ENCODE data around the gene TRPM1.

TRPM1 gene

DNA sequence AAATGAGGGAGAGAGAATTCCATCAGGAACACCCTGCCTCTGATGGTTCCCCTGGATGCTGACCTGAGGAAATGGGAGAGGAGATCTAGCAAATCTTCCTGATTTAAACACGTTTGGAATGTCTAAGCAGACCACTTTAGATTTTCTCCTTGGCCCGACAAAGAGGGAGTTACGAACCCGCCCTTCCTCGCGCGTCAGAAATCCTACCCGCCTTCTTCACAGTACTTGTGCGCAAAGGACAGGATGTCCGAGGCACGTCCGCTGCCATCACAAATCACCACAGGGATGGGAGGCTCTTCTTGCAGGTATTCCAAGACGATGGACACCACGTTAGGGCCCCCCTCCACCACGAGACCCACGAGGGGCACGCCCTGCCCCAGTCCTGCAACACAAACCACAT is 38.6 kb downstream of the TRPM1 start:
- TF ChIP-seq POLR2A (IDR thresholded peaks at IDR 0.05; ENCODE audit: low read length), result no peak
- no peak for DNase-seq

DNA sequence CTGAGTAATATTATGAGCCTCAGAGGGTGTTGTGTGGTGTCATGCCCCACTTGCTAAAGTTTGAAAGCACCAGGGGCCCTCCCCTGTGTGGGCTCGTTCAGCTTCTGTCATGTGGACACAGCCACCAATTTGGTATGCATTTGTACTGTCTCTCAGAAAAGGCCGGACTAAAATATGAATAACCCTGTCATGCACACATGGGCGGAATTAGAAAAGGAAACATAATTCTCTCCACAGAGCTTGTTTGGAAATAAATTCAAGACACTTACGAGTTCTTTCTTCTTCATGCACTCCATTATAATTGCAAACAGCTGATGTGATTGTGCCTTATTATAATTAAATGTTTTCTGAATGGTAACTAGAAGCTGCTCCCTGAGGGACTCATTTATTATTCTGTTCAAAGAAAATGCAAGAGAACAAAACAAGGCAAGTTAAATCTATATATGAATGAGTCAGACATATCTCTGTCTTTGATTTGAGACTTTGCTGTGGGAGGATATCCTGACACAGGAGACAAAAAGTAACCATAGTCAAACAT is 39.1 kb downstream of the TRPM1 start:
- no peak for DNase-seq
- TF ChIP-seq GATA1 (IDR thresholded peaks at IDR 0.05; ENCODE audit: low read depth, low read length), result no peak
- no peak for TF ChIP-seq POLR2A (IDR thresholded peaks at IDR 0.05; ENCODE audit: low read length)

DNA sequence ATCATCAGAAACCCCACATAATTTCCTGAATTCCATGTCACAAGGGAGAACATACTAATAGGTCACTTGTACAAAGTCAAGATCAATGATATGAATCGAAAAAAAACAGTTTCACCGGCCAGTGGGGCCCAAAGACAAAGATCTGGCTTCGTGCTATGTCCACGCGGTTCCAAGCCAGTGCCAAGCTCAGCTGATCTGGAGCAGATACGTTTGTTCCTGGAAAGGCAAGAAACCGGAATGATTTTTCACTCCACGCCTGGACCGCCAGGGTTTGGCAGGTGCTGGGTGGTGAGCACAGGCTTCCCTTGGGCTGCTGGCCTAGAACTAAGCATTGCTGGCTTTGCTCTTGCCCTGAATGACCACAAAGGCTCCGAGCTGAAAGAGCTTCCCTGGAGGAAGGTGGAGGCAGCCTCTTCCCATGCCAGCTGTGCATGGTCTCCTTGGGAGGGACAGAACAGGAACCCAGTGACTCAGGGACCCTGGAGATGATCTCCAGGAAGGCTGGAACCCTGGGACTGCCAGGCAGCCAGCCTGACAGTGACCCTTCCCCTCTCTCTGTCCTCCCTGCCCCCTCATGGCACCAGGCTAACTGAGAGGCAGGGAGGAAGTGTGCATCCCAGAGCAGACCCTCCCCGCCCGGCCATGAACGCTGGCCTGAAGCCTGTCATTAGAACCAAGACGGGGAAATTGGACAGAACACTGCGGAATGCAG is 40.9 kb downstream of the TRPM1 start:
- no peak for DNase-seq
- no peak for TF ChIP-seq POLR2A (IDR thresholded peaks at IDR 0.05; ENCODE audit: low read length)
- no peak for TF ChIP-seq GATA1 (IDR thresholded peaks at IDR 0.05; ENCODE audit: low read depth, low read length)

DNA sequence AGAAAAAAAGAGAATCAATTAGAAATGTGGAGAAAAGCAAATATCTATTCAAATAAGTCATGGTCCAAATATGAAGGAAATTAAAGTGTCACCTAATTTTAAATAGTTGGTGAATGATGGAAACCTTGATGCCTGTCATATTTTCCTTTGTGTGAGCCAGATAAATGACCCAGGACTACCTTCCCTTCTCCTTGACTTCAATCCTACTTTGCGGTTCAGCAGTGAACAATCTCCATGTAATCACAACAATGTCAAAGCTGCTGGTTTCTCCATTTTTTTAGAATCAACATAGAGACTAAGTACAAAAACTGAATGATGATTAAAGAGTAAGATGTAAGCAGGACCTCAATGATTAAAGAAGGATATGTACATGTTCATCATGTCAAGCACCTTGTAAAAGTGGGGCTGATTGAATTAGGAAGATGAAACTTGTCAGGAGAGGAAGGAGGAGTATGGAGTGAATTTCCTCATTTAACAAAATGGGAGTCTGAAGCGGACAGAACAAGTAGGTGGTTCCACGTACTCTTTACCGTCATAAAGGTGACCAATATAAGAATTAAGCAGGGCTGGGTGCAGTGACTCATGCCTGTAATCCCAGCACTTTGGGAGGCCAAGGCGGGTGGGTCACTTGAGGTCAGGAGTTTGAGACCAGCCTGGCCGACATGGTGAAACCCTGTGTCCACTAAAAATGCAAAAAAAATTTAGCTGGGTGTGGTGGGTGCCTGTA is 43.1 kb downstream of the TRPM1 start:
- no peak for TF ChIP-seq POLR2A (IDR thresholded peaks at IDR 0.05; ENCODE audit: low read length)
- no peak for DNase-seq

DNA sequence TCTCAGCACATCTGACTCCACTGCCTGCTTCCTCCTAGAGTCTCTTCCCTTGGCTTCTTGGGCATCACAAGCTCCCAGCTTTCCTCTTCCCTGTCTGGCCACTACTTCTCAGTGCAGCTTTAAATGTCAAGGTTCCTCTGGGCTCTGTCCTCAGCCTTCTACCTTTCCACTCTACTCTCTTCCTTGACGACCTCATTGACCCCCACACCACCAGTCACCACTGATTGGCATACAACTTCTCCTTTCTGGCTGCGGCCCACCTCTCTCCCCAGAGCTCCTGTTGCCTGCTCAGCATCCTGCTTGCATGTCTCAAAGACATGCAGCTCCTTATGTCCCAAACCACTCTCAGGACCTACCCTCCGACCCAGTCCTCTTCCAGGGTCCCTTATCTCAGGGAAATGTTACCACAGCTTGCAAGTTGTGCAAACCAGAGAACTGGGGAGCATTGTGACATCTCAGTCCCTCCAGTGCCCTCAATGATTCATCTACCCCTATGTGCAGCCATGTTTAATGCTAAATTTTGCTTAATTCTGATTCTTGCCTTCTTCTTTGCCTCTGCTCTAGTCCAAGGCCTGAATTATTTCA is 49.9 kb downstream of the TRPM1 start:
- no peak for DNase-seq
- no peak for TF ChIP-seq GATA1 (IDR thresholded peaks at IDR 0.05; ENCODE audit: low read depth, low read length)
- TF ChIP-seq POLR2A (IDR thresholded peaks at IDR 0.05; ENCODE audit: low read length), result no peak

DNA sequence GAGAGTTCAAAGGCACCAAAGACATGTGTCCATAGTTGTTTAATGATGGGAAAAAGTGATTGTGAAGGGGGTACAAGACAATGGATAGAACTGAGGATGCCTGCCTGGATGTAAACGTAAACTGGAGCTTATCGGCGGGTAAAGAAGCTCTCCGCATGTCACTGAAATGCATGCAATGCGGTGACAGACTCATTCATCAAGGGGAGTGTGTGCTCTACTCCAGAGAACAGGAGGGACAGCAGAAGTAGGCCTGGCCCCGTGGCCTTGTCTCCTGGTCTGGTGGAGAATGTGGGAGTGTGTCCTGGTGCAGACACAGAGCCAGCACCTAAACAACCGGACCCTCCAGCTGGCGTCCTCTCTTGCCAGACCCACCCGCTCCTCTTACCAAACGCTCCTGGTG is 50.6 kb downstream of the TRPM1 start:
- TF ChIP-seq POLR2A (IDR thresholded peaks at IDR 0.05; ENCODE audit: low read length) (no peak), GATA1 (IDR thresholded peaks at IDR 0.05; ENCODE audit: low read depth, low read length) (no peak)
- DNase-seq, result no peak

DNA sequence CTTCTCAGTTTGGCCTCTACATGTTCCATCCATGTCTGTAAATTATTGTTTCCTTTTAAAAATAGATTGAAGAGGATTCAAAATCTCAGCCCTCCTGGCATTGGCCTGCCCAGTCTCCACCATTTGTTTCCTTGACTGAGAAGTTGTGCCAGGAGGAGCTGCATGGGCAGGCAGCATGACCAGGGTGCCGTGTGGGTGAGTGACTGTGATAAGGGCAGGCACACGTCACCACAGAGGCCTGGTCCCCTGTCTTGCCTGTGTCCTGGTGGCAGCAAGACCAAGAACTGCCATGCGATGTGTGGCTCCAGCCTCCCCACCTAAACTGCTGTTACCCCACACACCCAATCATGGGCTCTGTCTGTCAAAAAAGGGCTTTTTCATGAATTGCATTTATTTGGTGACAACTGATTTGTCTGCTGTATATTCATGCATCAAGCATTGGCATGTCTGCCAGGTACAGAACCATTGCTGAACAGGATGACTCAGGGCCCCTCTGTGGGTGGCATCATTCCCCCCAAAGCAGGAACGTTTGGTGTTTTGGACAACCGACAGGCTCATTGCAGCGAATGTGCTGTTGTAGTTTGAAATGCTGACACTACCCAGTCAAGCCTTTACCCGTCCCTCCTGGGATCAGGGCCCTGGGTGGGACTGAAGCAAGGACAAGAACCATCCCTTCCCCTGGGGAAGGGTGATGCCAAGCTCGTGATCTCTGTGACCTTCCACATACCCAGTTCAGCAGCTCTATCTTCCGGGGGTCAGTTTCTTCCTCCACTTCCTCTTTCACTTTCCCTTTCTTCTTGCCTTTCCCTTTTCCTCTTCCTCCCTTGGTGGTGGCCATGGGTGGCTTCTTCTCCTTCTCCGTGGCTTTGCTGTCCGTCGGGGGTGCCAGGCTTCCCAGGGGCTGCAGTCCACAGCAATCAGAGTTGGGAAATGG is 51.6 kb downstream of the TRPM1 start:
- no peak for TF ChIP-seq GATA1 (IDR thresholded peaks at IDR 0.05; ENCODE audit: low read depth, low read length)
- no peak for TF ChIP-seq POLR2A (IDR thresholded peaks at IDR 0.05; ENCODE audit: low read length)
- DNase-seq, result no peak

DNA sequence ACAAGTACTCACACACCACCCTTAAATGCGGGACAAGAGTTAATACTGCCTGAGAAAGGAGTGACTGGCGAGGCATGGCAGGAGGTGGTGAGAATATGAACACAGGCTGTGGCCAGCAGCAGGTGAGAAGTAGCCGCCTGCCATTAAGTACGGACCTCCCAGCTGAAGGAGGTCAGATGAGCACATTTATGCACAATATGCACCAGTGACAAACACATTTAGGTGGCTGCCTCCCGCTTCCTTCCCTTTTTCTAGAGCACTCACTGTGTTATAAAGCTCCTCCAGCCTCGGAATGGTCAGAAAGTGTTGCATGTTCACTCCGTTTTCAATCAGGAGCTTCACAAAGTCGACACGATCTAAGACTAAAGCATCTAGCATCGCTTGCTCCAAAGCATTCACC is 52.4 kb downstream of the TRPM1 start:
- no peak for DNase-seq
- TF ChIP-seq POLR2A (IDR thresholded peaks at IDR 0.05; ENCODE audit: low read length), result no peak
- TF ChIP-seq GATA1 (IDR thresholded peaks at IDR 0.05; ENCODE audit: low read depth, low read length), result no peak

DNA sequence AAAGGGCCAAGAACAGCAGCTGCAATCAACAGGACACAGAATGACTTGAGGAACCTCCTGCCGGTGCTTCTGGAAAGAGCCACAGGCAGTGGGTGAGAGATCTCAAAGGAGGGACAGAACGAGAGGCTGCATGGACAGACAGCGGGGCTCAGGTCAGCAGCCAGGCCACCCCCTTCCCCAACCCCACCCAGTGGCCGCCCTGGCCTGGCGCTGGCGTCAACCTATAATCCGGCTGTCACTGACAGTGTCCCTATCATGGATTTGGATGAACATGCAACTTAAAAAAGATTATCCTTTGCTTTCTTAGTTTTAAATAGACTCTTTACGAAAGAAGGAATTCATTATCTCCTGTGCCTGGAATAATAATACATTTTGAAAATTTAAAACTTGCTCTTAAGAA is 54.1 kb downstream of the TRPM1 start:
- DNase-seq, result no peak
- TF ChIP-seq POLR2A (IDR thresholded peaks at IDR 0.05; ENCODE audit: low read length) (no peak), GATA1 (IDR thresholded peaks at IDR 0.05; ENCODE audit: low read depth, low read length) (no peak)

DNA sequence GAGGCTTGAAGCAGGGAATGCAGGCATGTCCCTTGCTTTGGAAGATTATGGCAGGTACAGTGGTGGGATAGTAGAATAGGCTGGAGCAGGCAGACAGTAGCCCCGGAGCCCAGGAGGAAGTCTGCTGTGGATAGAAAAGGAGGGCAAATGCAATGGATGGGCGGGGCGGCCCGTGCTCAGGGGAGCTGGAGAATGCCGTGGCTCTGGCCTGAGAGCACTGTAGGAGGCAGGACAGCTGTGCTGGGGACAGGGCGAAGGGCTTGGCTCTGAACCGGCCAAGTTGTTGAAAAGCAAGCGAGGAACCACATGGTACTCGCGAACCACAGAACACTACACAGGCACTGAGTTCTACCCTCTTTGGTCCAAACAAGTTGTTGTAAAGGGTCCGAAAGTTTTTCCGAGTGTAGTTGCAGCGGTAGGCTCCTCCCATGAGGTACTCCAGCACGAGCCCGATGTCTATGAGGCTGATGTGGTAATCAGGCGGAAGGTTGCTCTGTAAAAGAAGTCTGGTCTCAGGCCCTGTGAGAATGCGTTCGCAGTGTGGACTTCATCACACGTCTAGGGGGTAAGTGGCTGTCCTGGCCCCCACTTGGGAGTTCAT is 54.7 kb downstream of the TRPM1 start:
- TF ChIP-seq POLR2A (IDR thresholded peaks at IDR 0.05; ENCODE audit: low read length) (no peak), GATA1 (IDR thresholded peaks at IDR 0.05; ENCODE audit: low read depth, low read length) (no peak)
- DNase-seq, result no peak

DNA sequence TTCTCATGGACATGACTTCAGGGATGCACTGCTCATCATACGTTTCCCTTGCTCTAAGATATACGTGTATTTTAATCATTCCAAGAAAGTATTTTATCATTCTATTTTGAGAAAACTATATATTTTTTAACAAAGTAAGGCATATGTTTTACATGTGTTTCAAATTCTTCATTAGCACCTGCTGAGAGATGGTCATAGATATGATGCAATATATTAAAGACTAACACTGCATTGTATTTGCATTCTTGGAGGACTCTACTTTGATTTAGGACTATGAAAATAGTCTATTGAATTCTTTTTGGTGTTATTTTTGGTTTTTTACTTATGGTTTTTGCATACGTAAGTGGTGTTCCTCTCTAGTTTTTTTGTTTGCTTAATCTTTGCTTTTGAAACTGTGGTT is 55.9 kb downstream of the TRPM1 start:
- no peak for DNase-seq
- no peak for TF ChIP-seq POLR2A (IDR thresholded peaks at IDR 0.05; ENCODE audit: low read length)

DNA sequence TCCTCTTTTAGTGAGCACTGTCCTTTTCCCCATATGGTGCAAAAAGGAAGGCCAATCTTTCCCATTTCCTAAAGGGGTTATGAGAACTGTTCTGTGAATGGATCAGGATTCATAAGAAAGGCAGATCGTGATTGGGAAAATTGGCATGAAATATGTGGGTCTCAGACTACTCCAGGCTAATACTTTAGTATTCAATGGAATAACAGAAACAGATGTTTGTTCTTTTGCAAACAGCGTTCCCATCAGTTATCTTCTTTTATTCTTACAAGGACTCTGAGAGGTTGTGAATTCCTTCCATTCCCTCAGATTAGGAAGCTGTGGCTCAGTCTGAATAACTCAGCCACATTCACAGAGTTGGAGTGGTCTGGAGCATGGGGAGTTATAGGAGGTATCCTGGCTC is 58.8 kb downstream of the TRPM1 start:
- no peak for DNase-seq
- TF ChIP-seq GATA1 (IDR thresholded peaks at IDR 0.05; ENCODE audit: low read depth, low read length), result no peak
- no peak for TF ChIP-seq POLR2A (IDR thresholded peaks at IDR 0.05; ENCODE audit: low read length)

DNA sequence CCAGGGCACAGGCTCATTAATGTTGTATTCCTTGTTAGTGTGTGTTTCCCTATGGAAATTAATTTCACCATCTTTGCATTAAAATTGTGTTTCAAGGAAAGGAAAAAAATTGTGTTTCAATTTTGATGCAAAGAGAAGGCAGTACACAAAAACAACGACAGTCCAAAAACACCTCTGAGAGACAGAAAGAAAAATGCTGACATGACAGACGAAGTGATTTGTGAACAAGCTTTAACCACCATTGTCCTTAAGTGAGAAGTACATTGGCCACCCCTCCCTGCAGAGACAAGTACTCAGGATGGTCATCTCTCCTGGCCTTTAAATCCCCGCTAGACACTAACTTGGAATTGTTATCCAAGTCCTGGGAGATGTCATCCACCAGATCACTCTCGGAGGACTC is 59.9 kb downstream of the TRPM1 start:
- TF ChIP-seq POLR2A (IDR thresholded peaks at IDR 0.05; ENCODE audit: low read length) (no peak), GATA1 (IDR thresholded peaks at IDR 0.05; ENCODE audit: low read depth, low read length) (no peak)
- no peak for DNase-seq

All from erythroblast (primary cell).